Nephron progenitor cell (in vitro differentiated cells): ENCODE measurements around the gene ABCB8.

Source experiments
- DNase-seq: peaks from one replicate; pipeline ENCODE4 v3.0.0; 2021
- H3K27ac Mint-ChIP-seq: 2 replicates; pipeline ENCODE4 v1.8.0; 2021; ENCODE audit warnings: mild to moderate bottlenecking, moderate library complexity, mixed read lengths
- H3K27me3 Mint-ChIP-seq: 2 replicates; pipeline ENCODE4 v1.8.0; 2021; ENCODE audit warnings: mild to moderate bottlenecking, low read depth, mixed read lengths; ENCODE audit not compliant: poor library complexity
- H3K36me3 Mint-ChIP-seq: 2 replicates; pipeline ENCODE4 v1.8.0; 2021; ENCODE audit warnings: low read depth, mixed read lengths
- H3K4me1 Mint-ChIP-seq: 2 replicates; pipeline ENCODE4 v1.8.0; 2021; ENCODE audit warnings: mixed read lengths
- H3K4me3 Mint-ChIP-seq: 2 replicates; pipeline ENCODE4 v1.8.0; 2021; ENCODE audit warnings: mild to moderate bottlenecking, moderate library complexity, mixed read lengths
- H3K9me3 Mint-ChIP-seq: 2 replicates; pipeline ENCODE4 v1.8.0; 2021; ENCODE audit warnings: mild to moderate bottlenecking, moderate library complexity, mixed read lengths
- TF ChIP-seq, protein P1 (sequence below): fragments of 200-600 bp; sonication (generic); IDR thresholded peaks from 2 replicates; pipeline ENCODE4 v1.5.0; 2021; ENCODE audit warnings: antibody characterized with exemption

ABCB8 gene

DNA sequence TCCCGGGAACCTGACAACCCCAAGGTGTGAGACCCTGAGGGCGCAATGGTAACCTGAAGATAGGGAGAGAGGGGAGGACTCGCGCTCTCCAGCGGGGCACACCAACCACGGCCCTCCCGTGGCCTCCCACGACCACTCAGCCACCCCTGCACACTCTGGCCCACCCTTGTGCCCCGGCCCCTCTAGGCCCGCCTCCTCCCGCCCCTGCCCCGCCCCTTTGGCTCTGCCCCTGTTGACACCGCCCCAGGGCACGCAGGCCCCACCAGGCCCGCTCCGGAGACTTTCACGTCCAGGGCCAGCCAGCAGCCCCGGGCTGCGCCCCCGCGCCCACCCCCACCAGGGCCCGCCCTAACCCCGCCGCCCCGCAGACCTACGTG is 14.9 kb upstream of the ABCB8 start:
- no peak overlapping the region for H3K4me3 Mint-ChIP-seq
- TF ChIP-seq, protein P1, sequence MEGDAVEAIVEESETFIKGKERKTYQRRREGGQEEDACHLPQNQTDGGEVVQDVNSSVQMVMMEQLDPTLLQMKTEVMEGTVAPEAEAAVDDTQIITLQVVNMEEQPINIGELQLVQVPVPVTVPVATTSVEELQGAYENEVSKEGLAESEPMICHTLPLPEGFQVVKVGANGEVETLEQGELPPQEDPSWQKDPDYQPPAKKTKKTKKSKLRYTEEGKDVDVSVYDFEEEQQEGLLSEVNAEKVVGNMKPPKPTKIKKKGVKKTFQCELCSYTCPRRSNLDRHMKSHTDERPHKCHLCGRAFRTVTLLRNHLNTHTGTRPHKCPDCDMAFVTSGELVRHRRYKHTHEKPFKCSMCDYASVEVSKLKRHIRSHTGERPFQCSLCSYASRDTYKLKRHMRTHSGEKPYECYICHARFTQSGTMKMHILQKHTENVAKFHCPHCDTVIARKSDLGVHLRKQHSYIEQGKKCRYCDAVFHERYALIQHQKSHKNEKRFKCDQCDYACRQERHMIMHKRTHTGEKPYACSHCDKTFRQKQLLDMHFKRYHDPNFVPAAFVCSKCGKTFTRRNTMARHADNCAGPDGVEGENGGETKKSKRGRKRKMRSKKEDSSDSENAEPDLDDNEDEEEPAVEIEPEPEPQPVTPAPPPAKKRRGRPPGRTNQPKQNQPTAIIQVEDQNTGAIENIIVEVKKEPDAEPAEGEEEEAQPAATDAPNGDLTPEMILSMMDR = no peak

DNA sequence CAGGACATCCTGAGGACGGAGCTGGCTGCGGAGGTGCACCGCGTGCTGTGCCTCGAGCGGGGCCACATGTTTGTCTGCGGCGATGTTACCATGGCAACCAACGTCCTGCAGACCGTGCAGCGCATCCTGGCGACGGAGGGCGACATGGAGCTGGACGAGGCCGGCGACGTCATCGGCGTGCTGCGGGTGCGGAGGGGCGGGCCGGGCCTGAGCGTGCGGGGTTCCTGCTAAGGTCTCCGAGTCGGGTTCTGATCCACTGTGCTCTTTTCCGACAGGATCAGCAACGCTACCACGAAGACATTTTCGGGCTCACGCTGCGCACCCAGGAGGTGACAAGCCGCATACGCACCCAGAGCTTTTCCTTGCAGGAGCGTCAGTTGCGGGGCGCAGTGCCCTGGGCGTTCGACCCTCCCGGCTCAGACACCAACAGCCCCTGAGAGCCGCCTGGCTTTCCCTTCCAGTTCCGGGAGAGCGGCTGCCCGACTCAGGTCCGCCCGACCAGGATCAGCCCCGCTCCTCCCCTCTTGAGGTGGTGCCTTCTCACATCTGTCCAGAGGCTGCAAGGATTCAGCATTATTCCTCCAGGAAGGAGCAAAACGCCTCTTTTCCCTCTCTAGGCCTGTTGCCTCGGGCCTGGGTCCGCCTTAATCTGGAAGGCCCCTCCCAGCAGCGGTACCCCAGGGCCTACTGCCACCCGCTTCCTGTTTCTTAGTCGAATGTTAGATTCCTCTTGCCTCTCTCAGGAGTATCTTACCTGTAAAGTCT is 14.3 kb upstream of the ABCB8 start:
- DNase-seq = peak; percentile 58
- Mint-ChIP-seq H3K4me1 (peaks cover 60% of the 10 kb centered on the region), H3K36me3 (peaks cover 11% of the 10 kb centered on the region), H3K27me3 (peaks cover 37% of the 10 kb centered on the region), H3K27ac (no peak overlapping the region), H3K4me3 (peak overlapping the region; percentile 63), H3K9me3 (no peaks in the 10 kb centered on the region)
- TF ChIP-seq, protein P1 = no peak

More for the DNA sequence above, 14.9 kb upstream of the ABCB8 start:
- Mint-ChIP-seq H3K4me1 (peaks cover 61% of the 10 kb centered on the region), H3K9me3 (no peaks in the 10 kb centered on the region), H3K27me3 (peaks cover 35% of the 10 kb centered on the region), H3K27ac (no peak overlapping the region), H3K36me3 (peaks cover 11% of the 10 kb centered on the region)
- no peak for DNase-seq

DNA sequence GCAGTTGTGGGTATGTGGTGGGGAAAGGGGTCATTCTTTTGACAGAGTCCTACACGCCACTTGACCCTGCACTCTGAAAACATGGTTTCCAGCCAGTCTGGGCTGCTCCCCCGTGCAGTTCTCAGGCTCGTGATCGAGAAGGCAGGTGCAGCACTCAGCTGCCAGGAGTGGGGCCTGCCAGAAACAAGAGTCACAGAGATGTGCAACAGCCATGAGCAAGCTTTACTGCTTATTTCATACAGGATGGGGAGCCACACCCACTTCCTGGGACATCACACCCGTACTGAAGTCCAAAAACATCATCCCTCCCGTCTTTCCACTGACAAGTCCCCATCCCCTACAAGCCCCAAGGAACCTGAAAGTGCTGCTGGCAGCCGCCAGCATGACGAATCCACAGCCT is 13.3 kb upstream of the ABCB8 start:
- H3K4me1 Mint-ChIP-seq = peaks cover 64% of the 10 kb centered on the region
- H3K36me3 Mint-ChIP-seq = peaks cover 11% of the 10 kb centered on the region
- no peak for DNase-seq
- H3K4me3 Mint-ChIP-seq = peak overlapping the region; percentile 21
- peaks cover 45% of the 10 kb centered on the region for H3K27me3 Mint-ChIP-seq
- H3K9me3 Mint-ChIP-seq = no peaks in the 10 kb centered on the region
- no peak overlapping the region for H3K27ac Mint-ChIP-seq
- TF ChIP-seq, protein P1 = no peak

DNA sequence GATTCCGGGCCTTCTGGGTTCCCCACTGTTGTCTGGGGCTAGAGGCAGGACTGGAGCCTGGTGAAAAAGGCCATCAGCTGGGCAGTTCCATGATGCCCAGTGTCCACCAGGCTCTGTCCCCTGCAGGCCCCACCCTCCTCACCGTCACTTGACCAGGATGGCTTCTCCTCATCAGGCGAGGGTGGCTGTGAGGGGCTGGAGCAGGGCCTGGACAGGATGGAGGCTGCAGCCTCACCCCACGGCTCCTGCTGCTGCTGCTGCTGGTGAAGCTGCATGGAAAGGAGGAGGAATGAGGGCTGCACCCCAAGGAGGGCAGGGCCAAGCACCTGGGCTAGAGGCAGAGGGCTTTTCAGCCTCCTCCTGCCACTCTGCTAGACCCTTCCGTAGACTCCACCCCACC is 12.3 kb upstream of the ABCB8 start:
- H3K4me1 Mint-ChIP-seq = peaks cover 64% of the 10 kb centered on the region

DNA sequence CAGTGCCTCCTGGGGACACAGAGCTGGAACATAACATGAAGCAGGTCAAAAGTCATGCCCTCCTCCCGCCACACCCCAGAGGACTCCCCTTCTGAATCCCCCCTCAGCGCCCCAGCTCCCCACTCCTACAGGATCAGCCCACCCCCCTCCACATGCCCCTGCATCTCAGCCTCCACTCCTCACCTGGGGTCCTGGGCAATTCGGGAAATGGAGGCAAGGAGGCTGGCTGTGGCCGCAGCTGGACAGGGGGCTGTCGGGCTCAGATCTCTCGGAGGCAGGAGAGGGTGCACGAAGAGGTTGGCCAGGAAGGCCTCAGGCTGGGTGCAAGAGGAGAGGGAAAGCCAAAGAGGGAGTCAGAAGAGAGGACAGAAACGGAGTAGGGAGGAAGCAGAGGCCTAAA is 11.7 kb upstream of the ABCB8 start:
- no peak for DNase-seq
- TF ChIP-seq, protein P1 = no peak
- Mint-ChIP-seq H3K9me3 (no peaks in the 10 kb centered on the region), H3K27me3 (peaks cover 48% of the 10 kb centered on the region), H3K4me1 (peaks cover 66% of the 10 kb centered on the region), H3K4me3 (no peak overlapping the region), H3K27ac (no peak overlapping the region), H3K36me3 (peaks cover 11% of the 10 kb centered on the region)

More for the DNA sequence above, 12.3 kb upstream of the ABCB8 start:
- H3K27ac Mint-ChIP-seq = no peak overlapping the region
- peaks cover 48% of the 10 kb centered on the region for H3K27me3 Mint-ChIP-seq
- DNase-seq = no peak
- TF ChIP-seq, protein P1 = no peak
- H3K36me3 Mint-ChIP-seq = peaks cover 11% of the 10 kb centered on the region
- H3K9me3 Mint-ChIP-seq = no peaks in the 10 kb centered on the region
- no peak overlapping the region for H3K4me3 Mint-ChIP-seq

DNA sequence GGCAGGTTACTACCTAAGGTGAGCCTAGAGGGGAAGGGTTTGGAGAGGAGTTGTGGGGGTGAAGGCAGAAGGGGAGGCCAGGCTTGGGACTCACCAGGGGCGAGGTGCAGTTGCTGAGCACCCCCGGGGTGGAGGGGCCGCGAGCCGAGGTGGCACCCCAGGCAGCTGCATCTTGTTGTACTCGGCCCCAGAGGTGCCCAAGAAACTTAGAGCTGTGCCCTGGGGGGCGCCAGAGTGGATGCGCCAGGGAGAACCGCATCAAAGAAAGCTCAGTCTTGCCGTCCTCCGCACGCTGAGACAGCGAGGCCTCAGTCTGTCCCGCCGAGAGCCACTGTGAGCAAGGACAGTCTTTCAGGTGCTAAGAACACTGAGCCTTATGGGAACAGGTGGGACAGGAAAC is 11.3 kb upstream of the ABCB8 start:
- DNase-seq = no peak
- TF ChIP-seq, protein P1 = no peak
- peaks cover 11% of the 10 kb centered on the region for H3K36me3 Mint-ChIP-seq
- H3K9me3 Mint-ChIP-seq = no peaks in the 10 kb centered on the region
- peaks cover 46% of the 10 kb centered on the region for H3K27me3 Mint-ChIP-seq
- H3K4me1 Mint-ChIP-seq = peaks cover 66% of the 10 kb centered on the region
- no peak overlapping the region for H3K27ac Mint-ChIP-seq
- H3K4me3 Mint-ChIP-seq = no peak overlapping the region
